AG04450 (cell line): Measurements from ENCODE around the gene THBS2. TPM values are rescaled to one million over a fixed set of nuclear protein-coding genes. Genes with fewer than 3 reads are reported as not detected.

Experiments
- CTCF ChIA-PET: fragments of 300-600, 350-600 bp; formaldehyde crosslinking; extraction: SDS; loops from one replicate; lab custom pipeline; 2022; ENCODE audit warnings: antibody characterized with exemption, inconsistent platforms; lab: Charles Lee
- POLR2A ChIA-PET: fragments of 350-600 bp; formaldehyde crosslinking; extraction: SDS; loops from one replicate; lab custom pipeline; 2021; ENCODE audit warnings: antibody characterized with exemption, inconsistent platforms; lab: Yijun Ruan, JAX
- DNase-seq: peaks from one replicate; pipeline ENCODE4 v3.0.0-alpha.2; 2011; ENCODE audit warnings: low read depth, low spot score
- H3K27ac ChIP-seq: one replicate; pipeline ENCODE4 v1.5.1; 2012; ENCODE audit warnings: low read depth, low read length, control low read depth
- H3K27me3 ChIP-seq: one replicate; pipeline ENCODE4 v1.6.0; 2012; ENCODE audit warnings: low read length; ENCODE audit not compliant: control insufficient read depth, insufficient read depth
- H3K4me3 ChIP-seq: 2 replicates; pipeline ENCODE4 v1.5.1; 2011; ENCODE audit warnings: mild to moderate bottlenecking, low read depth, low read length, control low read depth
- H3K9me3 ChIP-seq: 2 replicates; pipeline ENCODE4 v1.5.1; 2012; ENCODE audit warnings: low read length; ENCODE audit not compliant: control insufficient read depth, insufficient read depth
- CTCF ChIP-seq: IDR thresholded peaks from 2 replicates; pipeline ENCODE4 v1.5.1; 2011; ENCODE audit warnings: low read depth, low read length, control low read depth, inconsistent platforms
- polyA plus RNA-seq: library from polyadenylated mRNA; depleted of rRNA; stranded (reverse); fragments of >200 nt; gene quantifications from 2 replicates; pipeline ENCODE4 v1.2.3, GENCODE V29; 2011

The THBS2 gene
- polyA plus RNA-seq, 1 experiment = 95.8 TPM

GRCh38 chr6:169172946-169173345 is 80.7 kb downstream of the THBS2 start:
- DNase-seq = no peak
- POLR2A ChIA-PET = no interaction called here
- H3K4me3 ChIP-seq = no peak overlapping the region
- H3K27me3 ChIP-seq = no peaks in the 10 kb centered on the region
- TF ChIP-seq CTCF = no peak
- no peak overlapping the region for H3K27ac ChIP-seq
- H3K9me3 ChIP-seq = peaks cover 13% of the 10 kb centered on the region; the same call in 1 of the 2 replicates
- CTCF ChIA-PET = no interaction called here

- Histone ChIP-seq H3K9me3 (peaks cover 16% of the 10 kb centered on the region; the same call in 1 of the 2 replicates), H3K27ac (peak overlapping the region; percentile 65), H3K4me3 (no peak overlapping the region), H3K27me3 (no peaks in the 10 kb centered on the region)
- POLR2A ChIA-PET = no interaction called here
- DNase-seq = no peak
- CTCF ChIA-PET = no interaction called here
- TF ChIP-seq CTCF = no peak
Observed at GRCh38 chr6:169172456-169172855, 81.2 kb downstream of the THBS2 start.

GRCh38 chr6:169171951-169172350 is 81.7 kb downstream of the THBS2 start:
- H3K27ac ChIP-seq = peak overlapping the region; percentile 65
- ChIA-PET CTCF (no interaction called here), POLR2A (no interaction called here)
- no peak for DNase-seq
- TF ChIP-seq CTCF = no peak
- no peak overlapping the region for H3K4me3 ChIP-seq
- H3K27me3 ChIP-seq = no peaks in the 10 kb centered on the region
- peaks cover 21% of the 10 kb centered on the region; the same call in 1 of the 2 replicates for H3K9me3 ChIP-seq

- CTCF ChIA-PET = no interaction called here
- no peak overlapping the region for H3K4me3 ChIP-seq
- H3K27me3 ChIP-seq = no peaks in the 10 kb centered on the region
- H3K27ac ChIP-seq = no peak overlapping the region
- H3K9me3 ChIP-seq = peaks cover 24% of the 10 kb centered on the region; the same call in 1 of the 2 replicates
- POLR2A ChIA-PET = no interaction called here
- DNase-seq = no peak
- no peak for TF ChIP-seq CTCF
Observed at GRCh38 chr6:169171016-169171415, 82.6 kb downstream of the THBS2 start.

GRCh38 chr6:169170583-169170955 is 83.1 kb downstream of the THBS2 start:
- CTCF ChIA-PET = no interaction called here
- no peak overlapping the region for H3K27ac ChIP-seq
- H3K27me3 ChIP-seq = no peaks in the 10 kb centered on the region
- no peak overlapping the region for H3K4me3 ChIP-seq
- POLR2A ChIA-PET = no interaction called here
- TF ChIP-seq CTCF = no peak
- DNase-seq = no peak
- H3K9me3 ChIP-seq = peaks cover 24% of the 10 kb centered on the region; the same call in 1 of the 2 replicates
